Ecto neural progenitor cell (in vitro differentiated cells): Measurements from ENCODE around the gene CTSD.
"Not testable (repeated sequence)": the region's sequence is repeated elsewhere in the genome, so short reads cannot be mapped to it uniquely, and the experiment has no call there.

ENCODE experiments used
- DNase-seq: peaks from one replicate; pipeline ENCODE4 v3.0.0-alpha.2; 2018; ENCODE audit warnings: low spot score

Gene CTSD

GRCh38 chr11:1770061-1770460 lies 6.3 kb upstream of the CTSD start:
- DNase-seq = no peak

- not testable (repeated sequence) for DNase-seq
Observed at GRCh38 chr11:1769304-1769936, 5.7 kb upstream of the CTSD start.

DNA sequence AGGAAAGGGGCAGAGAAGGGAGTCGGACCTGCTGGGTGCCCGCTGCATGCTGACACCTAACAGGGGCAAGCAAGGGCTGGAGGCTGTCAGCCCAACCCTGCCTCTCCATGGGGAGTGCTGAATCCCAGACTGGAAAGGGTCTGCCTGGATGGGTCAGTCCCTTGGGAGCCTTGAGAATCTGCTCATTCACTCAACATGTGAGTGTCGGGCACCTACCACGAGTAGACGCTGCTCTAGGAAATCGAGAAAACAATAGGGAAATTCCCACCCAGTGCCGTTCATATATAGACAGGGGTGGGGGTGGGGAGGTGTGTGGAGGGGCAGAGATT lies 4.4 kb upstream of the CTSD start:
- DNase-seq = no peak

DNA sequence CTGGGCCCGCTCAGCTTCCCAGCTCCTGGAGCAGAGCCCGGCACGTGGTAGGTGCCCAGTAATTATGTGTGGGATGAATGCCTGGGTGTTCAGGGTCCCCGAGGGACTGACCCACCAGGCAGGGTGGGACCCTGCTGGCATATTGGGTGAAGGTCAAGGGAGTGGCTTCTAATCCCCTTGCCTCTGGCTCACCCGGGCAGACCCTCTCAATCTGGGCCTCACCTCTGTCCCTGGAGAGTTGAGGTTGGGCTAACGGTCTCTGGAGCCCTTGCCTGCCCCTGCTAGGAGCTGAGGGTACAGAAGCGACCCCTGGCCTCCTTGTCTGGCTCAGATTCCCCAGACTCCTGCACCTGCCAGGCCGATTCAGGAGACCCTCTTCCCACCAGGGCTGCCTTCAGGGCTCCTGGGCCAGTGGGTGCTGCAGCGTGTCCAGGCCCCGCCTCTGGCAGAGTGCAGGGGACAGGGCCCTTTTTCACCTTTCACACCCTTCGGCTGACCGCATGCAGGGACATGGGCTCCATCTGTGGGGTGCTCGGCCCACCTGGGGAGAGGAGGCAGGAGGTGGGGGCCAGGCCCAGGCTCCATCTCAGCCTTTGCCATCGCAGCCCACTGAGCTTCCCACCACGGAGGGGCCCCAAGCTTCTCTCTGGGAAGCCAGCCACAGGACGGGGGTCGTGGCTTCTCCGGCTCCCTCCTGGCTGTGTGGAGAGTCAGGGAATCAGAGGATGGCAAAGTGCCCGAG lies 3.8 kb upstream of the CTSD start:
- no peak for DNase-seq

DNA sequence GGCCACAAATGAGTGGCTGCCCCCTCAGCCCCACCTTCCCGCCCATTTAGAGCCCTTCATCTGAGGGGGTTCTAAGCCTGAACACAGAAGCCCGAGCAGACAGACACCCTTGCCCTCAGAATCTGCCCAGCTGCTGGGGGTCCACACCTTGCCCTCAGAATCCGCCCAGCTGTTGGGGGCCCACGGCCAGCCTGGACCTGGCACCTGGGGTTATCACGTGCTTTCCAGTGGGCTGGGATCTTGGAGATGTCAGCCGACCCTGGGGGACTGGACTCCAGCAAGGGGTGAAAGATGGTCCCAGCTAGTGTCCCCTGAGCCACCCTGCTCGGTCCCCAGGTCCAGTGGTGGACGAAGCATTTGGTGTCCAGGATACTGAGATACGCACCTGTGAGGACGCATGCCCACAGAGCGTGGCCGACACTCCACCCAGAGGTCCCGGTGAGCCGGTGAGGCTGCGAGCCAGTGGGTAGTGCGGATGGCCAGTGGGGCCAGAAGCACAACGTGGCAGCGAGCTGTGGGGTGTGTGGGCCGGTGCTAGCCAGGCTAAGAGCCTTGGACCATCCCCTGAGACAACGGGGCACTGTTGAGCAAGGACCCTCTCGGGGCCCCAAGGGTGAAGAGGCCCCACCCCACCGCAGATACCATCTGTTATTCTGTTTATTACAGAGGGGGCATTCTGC lies 3.1 kb upstream of the CTSD start:
- DNase-seq = no peak

DNA sequence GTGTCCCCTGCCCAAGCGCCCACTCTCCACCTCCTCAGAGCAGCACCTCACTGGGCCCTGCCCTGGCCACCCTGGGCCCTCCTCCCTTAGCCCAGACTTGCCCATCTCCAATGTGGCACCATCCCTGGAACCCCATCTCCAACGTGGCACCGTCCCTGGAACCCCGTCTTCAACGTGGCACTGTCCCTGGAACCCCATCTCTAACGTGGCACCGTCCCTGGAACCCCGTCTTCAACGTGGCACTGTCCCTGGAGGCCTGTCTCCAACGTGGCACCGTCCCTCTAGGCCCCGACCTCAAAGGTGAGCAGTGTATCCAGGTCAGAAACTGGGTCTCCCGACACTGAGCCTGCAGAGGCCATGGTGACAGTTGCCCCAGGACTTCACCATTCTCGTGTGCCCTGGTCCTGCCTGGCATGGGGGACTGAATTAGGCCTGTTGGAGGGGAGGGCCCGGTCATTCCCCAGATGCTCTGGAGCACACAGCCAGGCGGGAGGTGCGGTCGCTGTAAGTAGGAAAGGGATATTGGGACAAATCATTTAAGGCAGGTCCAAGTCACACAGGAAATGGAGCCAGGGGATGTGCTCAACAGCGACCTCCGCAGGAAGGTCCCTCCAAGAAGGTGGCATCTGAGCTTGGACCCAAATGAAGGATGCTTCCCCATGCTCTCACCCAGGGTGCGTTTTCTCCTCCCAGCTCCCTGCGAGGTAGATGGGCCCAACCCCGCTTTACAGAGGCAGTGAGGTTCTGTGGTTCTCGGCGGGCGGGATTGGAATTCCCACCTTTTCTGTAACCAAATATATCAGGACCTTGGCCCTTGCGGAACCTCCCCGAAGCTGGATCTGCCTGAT lies 2.4 kb upstream of the CTSD start:
- DNase-seq = no peak

GRCh38 chr11:1763336-1763795 lies 361 bp downstream of the CTSD start:
- no peak for DNase-seq

GRCh38 chr11:1762537-1763302 lies 1.0 kb downstream of the CTSD start:
- no peak for DNase-seq

DNA sequence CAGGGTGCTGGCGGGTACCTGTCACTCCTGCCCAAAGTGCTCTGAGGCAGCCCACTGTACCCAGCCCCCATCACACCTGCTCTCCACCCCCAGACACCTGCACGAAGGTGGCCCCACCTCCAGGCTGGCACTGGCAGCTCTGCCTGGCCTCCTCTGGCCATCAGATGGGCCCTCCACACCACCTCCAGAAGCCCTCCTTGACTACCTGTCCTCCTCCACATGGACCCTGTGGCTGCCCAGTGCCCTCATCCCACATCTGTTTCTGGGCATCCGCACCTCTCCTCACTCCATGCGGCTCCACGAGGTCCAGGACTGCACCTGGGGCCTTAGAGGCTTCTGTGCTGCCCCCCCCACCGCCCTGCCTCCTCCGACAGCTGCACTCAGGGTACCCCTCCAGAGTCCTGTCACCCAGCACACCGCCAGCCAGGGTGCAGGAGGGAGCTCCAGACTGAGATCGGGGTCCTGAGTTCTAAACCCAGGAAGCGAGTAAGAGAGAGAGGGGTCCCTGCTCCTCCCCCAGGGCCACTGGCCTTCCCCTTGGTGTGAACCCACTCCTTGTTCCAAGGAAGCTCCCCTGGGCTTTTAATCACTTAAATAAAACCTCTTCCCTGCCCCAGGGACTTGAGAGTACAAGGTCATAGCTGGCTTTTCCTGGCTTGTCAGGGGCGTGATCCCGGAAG lies 1.7 kb downstream of the CTSD start:
- DNase-seq = no peak

GRCh38 chr11:1761110-1761856 lies 2.4 kb downstream of the CTSD start:
- DNase-seq = no peak

DNA sequence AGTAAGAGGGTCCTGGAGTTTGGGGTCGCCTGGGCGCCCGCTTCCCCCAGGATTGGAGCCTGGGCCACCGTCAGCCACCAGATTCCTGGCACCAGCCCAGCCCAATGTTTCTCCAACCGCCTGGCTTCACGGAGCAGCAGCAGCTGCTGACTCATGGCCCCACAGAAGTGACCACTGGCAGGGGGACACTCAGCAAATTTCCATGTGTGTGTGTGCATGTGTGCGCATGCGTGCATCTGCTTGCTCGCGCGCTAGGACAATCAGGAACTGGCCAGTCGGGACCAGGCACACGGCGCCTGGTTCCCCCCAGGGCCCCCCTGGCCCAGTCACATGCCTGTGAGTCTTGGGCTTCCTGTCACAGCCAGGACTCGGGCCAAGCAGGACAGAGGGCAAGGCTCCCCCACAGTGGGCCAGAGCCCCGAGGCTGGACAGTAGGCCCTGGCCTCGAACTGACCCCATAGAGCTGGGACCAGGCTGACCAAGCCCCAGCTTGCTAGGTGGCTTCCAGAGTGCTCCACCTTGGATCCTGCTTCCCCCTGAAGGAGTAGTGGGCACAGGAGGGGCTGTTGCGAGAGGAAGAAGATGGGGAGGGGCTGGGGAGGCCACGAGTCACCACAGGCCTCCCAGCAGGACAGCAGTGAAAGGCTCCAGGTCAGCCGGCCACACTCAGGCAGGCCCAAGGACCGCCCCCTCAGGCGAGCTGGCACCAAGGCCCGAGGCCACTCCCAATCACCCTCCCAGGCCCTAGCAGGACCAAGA lies 3.2 kb downstream of the CTSD start:
- no peak for DNase-seq

DNA sequence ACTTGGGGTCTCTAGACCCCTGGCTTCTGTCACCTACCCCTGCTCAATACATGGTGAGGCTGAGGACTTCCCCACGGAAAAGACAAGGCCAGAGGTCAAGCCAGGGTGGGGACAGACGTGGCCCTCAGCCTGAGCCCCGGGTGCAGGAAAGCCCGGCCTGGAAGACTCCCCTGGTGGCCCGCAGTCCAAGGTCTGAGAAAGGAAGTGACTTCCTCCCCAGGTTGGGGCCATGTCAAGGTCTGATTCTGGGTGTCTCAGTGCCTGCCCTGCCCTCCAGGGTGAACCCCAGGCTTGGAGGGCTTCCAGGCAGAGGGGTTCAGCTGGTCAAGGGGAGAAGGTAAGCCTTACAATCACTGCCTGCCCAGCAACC lies 3.9 kb downstream of the CTSD start:
- DNase-seq = no peak

DNA sequence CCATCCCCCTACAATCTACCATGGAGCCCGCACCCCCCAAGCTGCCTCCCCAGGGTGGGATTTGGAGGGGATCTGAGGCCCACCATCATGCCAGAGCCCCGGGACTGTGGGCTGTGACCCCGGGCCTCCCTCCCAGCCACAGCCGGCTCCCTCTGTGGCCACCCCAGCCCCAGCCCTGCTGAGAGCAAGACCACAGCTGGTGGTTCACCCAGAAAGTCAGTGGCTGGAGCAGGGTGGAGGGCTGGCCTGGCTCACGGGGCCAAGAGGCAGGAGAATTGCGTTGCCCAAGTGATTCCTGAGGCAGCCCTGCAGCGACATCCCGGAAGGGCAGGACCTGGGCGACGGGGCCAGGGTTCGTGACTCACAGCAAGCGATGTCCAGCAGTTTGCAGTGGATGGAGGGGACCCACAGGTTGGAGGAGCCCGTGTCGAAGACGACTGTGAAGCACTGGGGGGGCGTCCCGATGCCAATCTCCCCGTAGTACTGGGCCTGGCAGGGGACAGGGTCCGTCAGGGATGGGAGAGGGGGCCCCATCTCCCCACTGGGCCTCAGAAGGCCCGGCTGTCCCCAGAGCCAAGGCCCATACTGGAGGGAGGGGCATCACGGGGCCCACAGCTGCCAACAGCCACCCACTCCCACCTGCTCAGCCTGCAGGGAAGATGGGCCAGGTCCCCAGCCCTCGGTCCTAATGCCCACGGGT lies 4.4 kb downstream of the CTSD start:
- no peak for DNase-seq

- no peak for DNase-seq
Observed at GRCh38 chr11:1758611-1759150, 5.0 kb downstream of the CTSD start.

GRCh38 chr11:1757861-1758610 lies 5.7 kb downstream of the CTSD start:
- no peak for DNase-seq

DNA sequence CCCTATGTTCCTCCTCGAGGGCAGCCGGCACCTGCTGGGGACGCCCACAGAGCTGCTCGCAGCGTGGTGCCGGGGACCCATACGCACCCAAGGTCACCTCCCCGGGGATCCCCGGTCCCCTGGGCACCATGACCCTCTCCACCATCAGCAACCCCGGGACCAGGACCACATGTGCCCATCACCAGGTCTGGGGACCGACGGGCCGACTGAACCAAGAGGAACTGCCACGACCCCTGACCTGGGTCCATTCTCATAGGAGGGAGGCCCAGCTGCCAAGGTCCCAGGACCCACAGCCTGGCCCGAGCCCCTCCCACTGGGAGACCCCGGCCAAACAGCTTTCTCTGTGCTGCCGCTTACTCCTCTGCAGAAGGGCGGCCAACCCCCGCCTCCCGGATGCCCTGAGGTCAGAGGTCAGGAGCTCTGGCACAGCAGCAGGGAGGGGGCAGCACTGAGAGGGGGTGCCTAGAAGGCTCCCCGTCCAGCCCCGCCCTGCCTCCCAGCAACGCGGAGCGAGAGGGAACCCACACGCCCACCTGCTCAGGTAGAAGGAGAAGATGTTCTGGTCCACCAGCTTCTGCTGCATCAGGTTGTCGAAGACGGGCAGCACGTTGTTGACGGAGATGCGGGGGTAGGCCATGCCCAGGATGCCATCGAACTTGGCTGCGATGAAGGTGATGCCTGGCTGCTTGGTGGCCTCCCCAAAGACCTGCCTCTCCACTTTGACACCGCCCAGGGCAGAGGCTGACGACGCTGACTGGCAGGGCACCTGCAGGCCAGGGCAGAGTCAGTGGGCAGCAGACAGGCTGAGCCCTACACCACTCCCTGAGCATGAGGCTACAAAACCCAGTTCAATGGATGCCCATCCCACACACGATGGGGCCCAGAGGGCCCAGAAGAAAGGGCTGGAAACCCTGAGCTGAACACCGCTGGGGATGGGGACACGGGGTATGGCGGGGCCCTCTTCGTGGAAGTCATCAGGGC lies 6.6 kb downstream of the CTSD start:
- DNase-seq = no peak
